GM19025 (cell line): ENCODE results near the gene ZDHHC19.

ENCODE experiments used
- ATAC-seq: cut with Tn5 transposase; IDR thresholded peaks from one replicate; pipeline ENCODE4 v1.9.1; 2021; ENCODE audit warnings: mild to moderate bottlenecking, low read depth, moderate library complexity; ENCODE audit not compliant: unreplicated experiment

The ZDHHC19 gene

GRCh38 chr3:196156160-196156559 lies 55.0 kb downstream of the ZDHHC19 start:
- no peak for ATAC-seq

DNA sequence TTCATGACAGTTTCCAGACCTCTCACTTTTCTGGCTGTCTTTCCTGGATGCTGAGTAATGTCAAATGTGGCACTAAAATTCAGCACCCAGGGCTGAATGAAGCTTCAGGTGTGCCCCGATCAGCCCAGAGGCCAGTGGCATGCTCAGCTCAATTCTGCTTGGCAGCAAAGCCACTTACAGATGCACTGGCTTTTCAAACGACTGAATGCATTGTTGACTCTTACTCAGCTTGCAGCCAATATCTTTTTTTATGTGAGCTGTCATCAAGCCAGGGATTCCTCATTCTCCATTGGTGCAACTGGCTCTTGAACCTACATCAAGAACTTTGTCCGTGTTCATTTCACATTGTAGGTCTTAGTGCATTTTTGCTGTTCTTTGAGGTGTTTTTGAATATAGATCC lies 60.7 kb downstream of the ZDHHC19 start:
- no peak for ATAC-seq

GRCh38 chr3:196149831-196150301 lies 61.3 kb downstream of the ZDHHC19 start:
- no peak for ATAC-seq

DNA sequence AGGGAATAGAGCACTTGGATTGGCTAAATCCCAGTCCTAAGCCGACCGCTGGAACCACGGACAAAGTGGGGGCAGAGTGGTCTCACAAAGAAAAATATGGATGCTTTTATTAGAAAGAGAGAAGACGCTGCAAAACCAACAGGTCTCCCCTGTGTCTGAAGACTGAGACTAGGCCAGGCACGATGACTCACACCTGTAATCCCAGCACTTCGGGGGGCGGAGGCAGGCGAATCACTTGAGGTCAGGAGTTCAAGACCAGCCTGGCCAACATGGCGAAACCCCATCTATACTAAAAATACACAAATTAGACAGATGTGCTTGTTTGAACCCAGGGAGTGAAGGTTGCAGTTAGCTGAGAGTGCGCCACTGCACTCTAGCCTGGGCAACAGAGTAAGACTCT lies 61.8 kb downstream of the ZDHHC19 start:
- ATAC-seq, result no peak
